SJSA1 (cell line): Measurements from ENCODE around the gene ITCH. TPM values are rescaled to one million over a fixed set of nuclear protein-coding genes. Genes with fewer than 3 reads are reported as not detected.
"Not testable (repeated sequence)": the region's sequence is repeated elsewhere in the genome, so short reads cannot be mapped to it uniquely, and the experiment has no call there.

ENCODE experiments used
- DNase-seq, 2 experiments: peaks; one replicate each; pipeline ENCODE4 v3.0.0-alpha.2; 2015 to 2020; ENCODE audit warnings: low spot score in 2 of 2, low read depth in 1 of 2
- H3K27ac ChIP-seq: fragments of 250-450 bp; sonication (Bioruptor Pico); 2 replicates; pipeline ENCODE4 v1.5.1; 2020; ENCODE audit warnings: mild to moderate bottlenecking, moderate library complexity
- H3K27me3 ChIP-seq: fragments of 250-450 bp; sonication (Bioruptor Pico); replicated peaks from 2 replicates; pipeline ENCODE4 v1.5.1; 2020; ENCODE audit warnings: mild to moderate bottlenecking, moderate library complexity
- H3K36me3 ChIP-seq: fragments of 250-450 bp; sonication (Bioruptor Pico); 2 replicates; pipeline ENCODE4 v1.5.1; 2020; ENCODE audit warnings: mild to moderate bottlenecking
- H3K4me1 ChIP-seq: fragments of 250-450 bp; sonication (Bioruptor Pico); replicated peaks from 2 replicates; pipeline ENCODE4 v1.6.1; 2021; ENCODE audit warnings: mild to moderate bottlenecking
- H3K4me3 ChIP-seq: fragments of 250-450 bp; sonication (Bioruptor Pico); 2 replicates; pipeline ENCODE4 v1.5.1; 2020; ENCODE audit warnings: mild to moderate bottlenecking
- H3K9me3 ChIP-seq: fragments of 250-450 bp; sonication (Bioruptor Pico); replicated peaks from 2 replicates; pipeline ENCODE4 v1.5.1; 2020; ENCODE audit warnings: mild to moderate bottlenecking
- total RNA-seq: library from RNA; depleted of rRNA; stranded (reverse); fragments of >200 nt; shearing (Covaris generic); gene quantifications from 2 replicates; pipeline ENCODE4 v1.2.3, GENCODE V29; 2014

ITCH gene
- total RNA-seq, 1 experiment from 2014 or later = 62.9 TPM

- no peak for DNase-seq
- no peaks in the 10 kb centered on the region for H3K27me3 ChIP-seq
- no peak overlapping the region for H3K4me3 ChIP-seq
- peaks cover 45% of the 10 kb centered on the region for H3K4me1 ChIP-seq
- no peaks in the 10 kb centered on the region for H3K9me3 ChIP-seq
- no peak overlapping the region for H3K27ac ChIP-seq
- peaks cover 64% of the 10 kb centered on the region for H3K36me3 ChIP-seq
Measured at GRCh38 chr20:34403063-34403827, 40.2 kb downstream of the ITCH start.

DNA sequence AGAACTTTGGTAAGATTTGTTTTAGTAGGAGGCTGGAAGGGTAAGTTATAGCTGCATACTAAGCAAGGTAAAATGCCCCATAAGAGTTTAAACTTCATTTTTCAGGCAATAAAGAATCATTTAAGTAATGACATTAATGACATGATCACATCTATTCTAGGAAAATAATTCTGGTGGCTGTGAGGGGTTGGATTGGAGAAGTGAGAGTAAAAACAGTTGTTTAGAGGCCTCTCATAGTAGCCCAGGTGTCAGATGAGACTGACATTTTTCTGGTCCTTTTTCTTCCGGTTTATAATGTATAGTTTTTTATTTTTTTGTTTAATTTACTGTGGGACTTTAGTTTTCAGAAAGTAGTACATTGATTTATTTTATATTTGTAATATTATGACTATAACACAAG lies 40.8 kb downstream of the ITCH start:
- no peaks in the 10 kb centered on the region for H3K9me3 ChIP-seq
- no peak overlapping the region for H3K27ac ChIP-seq
- H3K27me3 ChIP-seq = no peaks in the 10 kb centered on the region
- H3K4me1 ChIP-seq = peaks cover 42% of the 10 kb centered on the region
- H3K36me3 ChIP-seq = peaks cover 62% of the 10 kb centered on the region
- no peak overlapping the region for H3K4me3 ChIP-seq
- DNase-seq = no peak

DNA sequence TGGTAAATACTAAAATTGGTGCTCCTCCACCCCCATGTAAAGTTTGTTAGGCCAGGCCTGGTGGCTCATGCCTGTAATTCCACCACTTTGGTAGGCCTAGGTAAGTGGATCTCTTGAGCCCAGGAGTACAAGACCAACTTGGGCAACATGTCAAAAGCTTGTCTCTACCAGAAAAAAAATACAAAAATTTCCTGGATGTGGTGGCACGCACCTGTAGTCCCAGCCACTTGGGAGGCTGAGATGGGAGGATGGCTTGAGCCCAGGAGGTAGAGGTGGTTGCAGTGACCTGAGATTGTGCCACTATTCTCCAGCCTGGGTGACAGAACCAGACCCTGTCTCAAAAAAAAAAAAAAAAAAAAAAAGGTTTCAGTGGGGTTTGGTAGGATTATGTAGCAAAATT lies 41.7 kb downstream of the ITCH start:
- Histone ChIP-seq H3K4me1 (peaks cover 33% of the 10 kb centered on the region), H3K27ac (no peak overlapping the region), H3K4me3 (no peak overlapping the region), H3K36me3 (peaks cover 63% of the 10 kb centered on the region), H3K27me3 (no peaks in the 10 kb centered on the region), H3K9me3 (no peaks in the 10 kb centered on the region)
- no peak for DNase-seq

GRCh38 chr20:34405247-34405651 lies 42.2 kb downstream of the ITCH start:
- peaks cover 29% of the 10 kb centered on the region for H3K4me1 ChIP-seq
- not testable (repeated sequence) for H3K4me3 ChIP-seq, H3K9me3 ChIP-seq, H3K27me3 ChIP-seq, H3K27ac ChIP-seq, DNase-seq
- H3K36me3 ChIP-seq = peaks cover 60% of the 10 kb centered on the region

- Histone ChIP-seq H3K4me1 (peaks cover 22% of the 10 kb centered on the region), H3K36me3 (peaks cover 64% of the 10 kb centered on the region)
- H3K4me3 ChIP-seq, H3K27ac ChIP-seq, H3K27me3 ChIP-seq, DNase-seq, H3K9me3 ChIP-seq: not testable (repeated sequence)
Measured at GRCh38 chr20:34405942-34406341, 42.9 kb downstream of the ITCH start.

DNA sequence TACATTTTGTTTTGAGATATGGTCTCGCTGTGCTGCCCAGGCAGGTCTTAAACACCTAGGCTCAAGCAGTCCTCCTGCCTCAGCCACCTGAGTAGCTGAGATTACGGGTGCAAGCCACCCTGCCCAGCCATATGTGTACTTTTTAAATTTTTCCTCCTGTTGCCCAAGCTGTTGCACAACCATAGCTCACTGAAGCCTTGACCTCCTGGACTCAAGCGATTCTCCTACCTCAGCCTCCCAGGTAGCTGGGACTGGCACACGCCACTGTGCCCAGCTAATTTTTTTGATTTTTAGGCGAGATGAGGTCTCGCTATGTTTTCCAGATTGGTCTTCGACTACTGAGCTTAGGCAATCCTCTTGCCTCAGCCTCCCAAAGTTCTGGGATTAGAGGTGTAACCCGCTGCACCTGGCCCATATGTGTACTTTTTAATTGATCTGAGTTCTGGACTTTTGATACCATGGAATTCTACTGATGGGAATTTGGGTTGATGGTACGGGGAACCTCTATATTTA lies 44.9 kb downstream of the ITCH start:
- Histone ChIP-seq H3K36me3 (peaks cover 54% of the 10 kb centered on the region), H3K27me3 (no peaks in the 10 kb centered on the region), H3K4me1 (peaks cover 3% of the 10 kb centered on the region; the same call in 1 of the 2 replicates), H3K4me3 (no peak overlapping the region), H3K27ac (no peak overlapping the region), H3K9me3 (no peaks in the 10 kb centered on the region)
- DNase-seq = no peak

DNA sequence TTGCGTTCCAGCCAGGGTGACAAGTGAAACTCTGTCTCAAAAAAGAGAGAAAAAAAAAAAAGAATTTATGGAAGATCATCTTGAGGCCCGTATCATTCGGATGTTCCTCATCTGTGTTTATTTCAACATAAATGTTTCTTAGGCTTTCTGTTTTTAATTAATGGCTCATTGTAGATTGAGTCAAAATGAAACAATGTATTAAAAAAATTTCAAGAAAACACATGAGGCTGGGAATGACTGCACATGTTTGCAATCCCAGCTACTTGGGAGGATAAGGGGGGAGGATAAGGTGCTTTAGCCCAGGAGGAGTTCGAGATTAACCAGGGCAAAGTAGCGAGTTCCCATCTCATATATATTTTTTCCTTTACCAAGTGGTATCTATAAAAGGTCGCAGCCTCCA lies 47.3 kb downstream of the ITCH start:
- DNase-seq = no peak
- H3K36me3 ChIP-seq = peaks cover 59% of the 10 kb centered on the region

DNA sequence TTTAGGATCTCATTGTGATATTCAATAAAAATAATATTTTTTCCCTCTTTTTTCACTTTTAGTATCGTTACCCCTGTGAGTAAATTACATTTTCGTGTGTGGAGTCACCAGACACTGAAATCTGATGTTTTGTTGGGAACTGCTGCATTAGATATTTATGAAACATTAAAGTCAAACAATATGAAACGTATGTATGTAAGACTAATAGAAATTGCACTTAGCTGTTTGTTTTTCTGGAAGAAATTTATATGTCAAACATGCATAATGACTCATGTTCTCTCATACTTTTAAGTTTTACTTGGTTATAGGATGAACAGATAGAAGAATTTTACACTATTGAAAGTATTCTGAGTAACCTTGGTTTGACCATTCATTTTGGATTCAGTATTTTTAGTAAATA lies 49.4 kb downstream of the ITCH start:
- H3K27me3 ChIP-seq = no peaks in the 10 kb centered on the region
- no peaks in the 10 kb centered on the region for H3K9me3 ChIP-seq
- no peak overlapping the region for H3K4me3 ChIP-seq
- peaks cover 60% of the 10 kb centered on the region for H3K36me3 ChIP-seq
- H3K27ac ChIP-seq = no peak overlapping the region
- H3K4me1 ChIP-seq = peaks cover 5% of the 10 kb centered on the region; the same call in 1 of the 2 replicates
- no peak for DNase-seq

More for the DNA sequence above, 47.3 kb downstream of the ITCH start:
- Histone ChIP-seq H3K27ac (no peak overlapping the region), H3K27me3 (no peaks in the 10 kb centered on the region), H3K4me3 (no peak overlapping the region), H3K4me1 (no peaks in the 10 kb centered on the region), H3K9me3 (no peaks in the 10 kb centered on the region)

DNA sequence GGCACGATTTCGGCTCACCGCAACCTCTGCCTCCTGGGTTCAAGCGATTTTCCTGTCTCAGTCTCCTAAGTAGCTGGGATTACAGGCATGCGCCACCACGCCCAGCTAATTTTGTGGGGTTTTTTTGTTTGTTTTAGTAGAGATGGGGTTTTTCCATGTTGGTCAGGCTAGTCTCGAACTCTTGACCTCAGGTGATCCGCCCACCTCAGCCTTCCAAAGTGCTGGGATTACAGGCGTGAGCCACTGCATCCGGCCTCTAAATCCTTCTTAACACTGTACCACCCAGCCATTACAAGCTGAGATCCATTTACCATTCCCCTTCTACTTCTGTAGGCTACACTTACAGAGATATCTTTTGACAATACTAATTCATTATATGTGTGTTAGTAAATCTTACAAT lies 51.5 kb downstream of the ITCH start:
- H3K27me3 ChIP-seq, H3K4me1 ChIP-seq, H3K9me3 ChIP-seq, DNase-seq, H3K4me3 ChIP-seq, H3K27ac ChIP-seq: not testable (repeated sequence)
- H3K36me3 ChIP-seq = peaks cover 57% of the 10 kb centered on the region

DNA sequence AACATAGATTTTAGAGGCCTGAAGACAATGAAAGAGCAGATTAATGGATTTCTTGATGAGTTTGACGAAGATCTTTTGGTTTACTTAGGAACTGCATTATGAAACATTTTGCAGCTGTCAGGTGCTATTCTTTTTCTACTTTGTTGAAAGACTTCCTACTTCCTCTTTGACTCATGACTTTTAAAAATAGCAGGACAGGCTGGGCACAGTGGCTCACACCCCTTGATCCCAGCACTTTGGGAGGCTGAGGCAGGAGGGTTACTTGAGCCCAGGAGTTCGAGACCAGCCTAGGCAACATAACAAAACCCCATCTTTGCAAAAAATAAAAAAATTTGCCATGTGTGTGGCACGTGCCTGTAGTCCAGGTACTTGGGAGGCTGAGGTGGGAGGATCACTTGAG lies 52.0 kb downstream of the ITCH start:
- H3K27ac ChIP-seq = no peak overlapping the region
- peaks cover 5% of the 10 kb centered on the region; the same call in 1 of the 2 replicates for H3K4me1 ChIP-seq
- no peak overlapping the region for H3K4me3 ChIP-seq
- H3K36me3 ChIP-seq = peaks cover 59% of the 10 kb centered on the region
- no peaks in the 10 kb centered on the region for H3K9me3 ChIP-seq
- no peak for DNase-seq
- no peaks in the 10 kb centered on the region for H3K27me3 ChIP-seq

DNA sequence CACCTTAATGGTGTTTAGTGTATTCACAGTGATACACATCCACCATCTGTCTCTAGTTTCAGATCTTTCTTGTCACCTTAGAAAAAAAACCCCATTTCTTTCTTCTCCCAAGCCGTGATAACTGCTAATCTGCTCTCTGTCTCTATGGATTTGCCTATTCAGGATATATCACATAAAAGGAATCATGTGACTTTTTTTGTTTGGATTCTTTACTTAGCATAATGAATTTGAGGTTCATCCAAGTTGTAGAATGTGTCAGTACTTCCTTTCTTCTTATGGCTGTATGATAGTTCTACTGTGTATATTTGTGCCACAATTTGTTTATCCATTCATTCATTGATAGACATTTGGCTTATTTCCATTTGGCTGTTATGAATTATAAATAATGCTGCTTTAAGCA lies 57.1 kb downstream of the ITCH start:
- no peak overlapping the region for H3K27ac ChIP-seq
- peaks cover 68% of the 10 kb centered on the region for H3K36me3 ChIP-seq
- H3K9me3 ChIP-seq = no peaks in the 10 kb centered on the region
- no peak for DNase-seq
- H3K4me3 ChIP-seq = no peak overlapping the region
- H3K4me1 ChIP-seq = peaks cover 5% of the 10 kb centered on the region; the same call in 1 of the 2 replicates
- H3K27me3 ChIP-seq = no peaks in the 10 kb centered on the region

DNA sequence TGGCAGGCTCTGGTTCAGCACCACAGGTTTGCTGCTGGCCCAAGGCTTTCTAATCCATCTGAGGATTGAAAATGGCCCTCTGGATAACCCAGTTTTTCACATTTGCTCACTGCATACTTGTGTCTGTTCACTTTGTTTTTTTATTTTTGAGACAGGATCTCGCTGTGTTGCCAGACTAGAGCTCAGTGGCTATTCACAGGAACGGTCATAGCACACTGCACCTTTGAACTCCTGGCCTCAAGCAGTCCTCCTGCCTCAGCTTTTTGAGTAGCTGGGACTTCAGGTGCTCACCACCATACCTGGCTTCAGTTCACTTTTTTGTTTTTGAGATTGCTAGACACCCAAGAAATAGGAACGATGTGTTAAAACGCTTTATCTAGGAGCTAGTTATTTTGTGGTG lies 57.9 kb downstream of the ITCH start:
- no peak for DNase-seq
- H3K36me3 ChIP-seq = peaks cover 65% of the 10 kb centered on the region
- H3K27ac ChIP-seq = no peak overlapping the region

DNA sequence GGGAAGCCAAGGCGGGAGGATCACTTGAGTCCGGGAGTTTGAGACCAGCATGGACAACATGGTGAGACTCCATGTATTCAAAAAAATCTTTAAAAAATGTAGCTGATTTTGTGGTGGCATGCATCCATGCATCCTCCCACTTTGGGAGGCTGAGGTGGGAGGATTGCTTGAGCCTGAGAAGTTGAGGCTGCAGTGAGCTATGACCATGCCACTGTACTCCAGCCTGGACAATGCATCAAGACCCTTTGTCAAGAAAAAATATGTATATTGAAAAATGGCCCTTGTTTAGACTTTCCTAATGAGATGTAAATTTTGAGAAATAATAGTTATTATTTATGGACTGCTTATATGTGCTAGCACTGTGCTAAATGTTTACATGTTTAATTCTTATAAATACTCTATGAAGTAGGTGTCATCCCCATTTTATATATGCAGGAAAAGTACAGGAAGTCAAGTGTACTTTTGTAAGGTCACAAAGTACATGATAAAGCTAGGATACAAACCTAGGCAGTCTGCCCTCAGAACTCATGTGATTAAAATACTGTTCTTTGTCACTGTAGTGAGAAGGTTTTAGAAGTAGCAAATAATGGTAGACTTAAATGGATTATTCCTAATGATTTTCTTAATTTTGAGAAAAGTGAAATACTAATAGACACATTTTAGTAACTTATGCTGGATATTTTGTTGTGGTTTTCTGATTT lies 58.8 kb downstream of the ITCH start:
- H3K36me3 ChIP-seq = peaks cover 68% of the 10 kb centered on the region
- no peak overlapping the region for H3K4me3 ChIP-seq
- no peaks in the 10 kb centered on the region for H3K27me3 ChIP-seq
- no peak for DNase-seq
- H3K4me1 ChIP-seq = no peaks in the 10 kb centered on the region
- no peak overlapping the region for H3K27ac ChIP-seq
- H3K9me3 ChIP-seq = no peaks in the 10 kb centered on the region

More for the DNA sequence above, 57.9 kb downstream of the ITCH start:
- Histone ChIP-seq H3K4me3 (no peak overlapping the region), H3K27me3 (no peaks in the 10 kb centered on the region), H3K4me1 (peaks cover 4% of the 10 kb centered on the region; the same call in 1 of the 2 replicates), H3K9me3 (no peaks in the 10 kb centered on the region)

GRCh38 chr20:34425032-34425690 lies 62.1 kb downstream of the ITCH start:
- DNase-seq, H3K4me1 ChIP-seq, H3K9me3 ChIP-seq, H3K27ac ChIP-seq, H3K4me3 ChIP-seq, H3K27me3 ChIP-seq: not testable (repeated sequence)
- H3K36me3 ChIP-seq = peaks cover 75% of the 10 kb centered on the region
